ENCODE results near the gene SLC5A10. TPM values are rescaled to one million over a fixed set of nuclear protein-coding genes. Genes with fewer than 3 reads are reported as not detected.
A peak's percentile ranks its signal among the peaks of the same experiment; 100 is the strongest.
"Not testable (repeated sequence)": the region's sequence is repeated elsewhere in the genome, so short reads cannot be mapped to it uniquely, and the experiment has no call there.

Gene SLC5A10
- total RNA-seq, 1 donor from 2014 or later: not detected

- H3K4me3 Mint-ChIP-seq; H3K27me3 Mint-ChIP-seq; CTCF ChIA-PET; H3K36me3 Mint-ChIP-seq (ENCODE audit: low read depth); intact Hi-C loops (cut with micrococcal nuclease); POLR2A ChIA-PET; H3K9me3 Mint-ChIP-seq; H3K27ac Mint-ChIP-seq; H3K4me1 Mint-ChIP-seq: not testable (repeated sequence)
- DNase-seq: peak; percentile 55
- ATAC-seq (ENCODE audit: low read depth): peak; percentile 44
Observed at GRCh38 chr17:19031729-19032128, 79.8 kb downstream of the SLC5A10 start.

- H3K4me1 Mint-ChIP-seq; H3K27ac Mint-ChIP-seq; POLR2A ChIA-PET; CTCF ChIA-PET; H3K36me3 Mint-ChIP-seq (ENCODE audit: low read depth); DNase-seq; H3K27me3 Mint-ChIP-seq; intact Hi-C loops (cut with micrococcal nuclease); H3K9me3 Mint-ChIP-seq; H3K4me3 Mint-ChIP-seq: not testable (repeated sequence)
- ATAC-seq (ENCODE audit: low read depth): peak; percentile 78
Observed at GRCh38 chr17:19032377-19032988, 80.5 kb downstream of the SLC5A10 start.

GRCh38 chr17:19036186-19036585, 84.2 kb downstream of the SLC5A10 start:
- H3K36me3 Mint-ChIP-seq (ENCODE audit: low read depth); H3K4me3 Mint-ChIP-seq; H3K9me3 Mint-ChIP-seq; intact Hi-C loops (cut with micrococcal nuclease); H3K4me1 Mint-ChIP-seq; POLR2A ChIA-PET; CTCF ChIA-PET; H3K27me3 Mint-ChIP-seq; H3K27ac Mint-ChIP-seq; DNase-seq: not testable (repeated sequence)
- peak; percentile 38 for ATAC-seq (ENCODE audit: low read depth)

- H3K4me3 Mint-ChIP-seq; H3K4me1 Mint-ChIP-seq; CTCF ChIA-PET; POLR2A ChIA-PET; DNase-seq; H3K36me3 Mint-ChIP-seq (ENCODE audit: low read depth); H3K27me3 Mint-ChIP-seq; intact Hi-C loops (cut with micrococcal nuclease); H3K9me3 Mint-ChIP-seq; ATAC-seq (ENCODE audit: low read depth); H3K27ac Mint-ChIP-seq: not testable (repeated sequence)
Observed at GRCh38 chr17:19037547-19037946, 85.6 kb downstream of the SLC5A10 start.

GRCh38 chr17:19038007-19038406, 86.0 kb downstream of the SLC5A10 start:
- H3K27ac Mint-ChIP-seq; intact Hi-C loops (cut with micrococcal nuclease); H3K4me1 Mint-ChIP-seq; POLR2A ChIA-PET; H3K27me3 Mint-ChIP-seq; DNase-seq; CTCF ChIA-PET; H3K9me3 Mint-ChIP-seq; H3K36me3 Mint-ChIP-seq (ENCODE audit: low read depth); H3K4me3 Mint-ChIP-seq: not testable (repeated sequence)
- peak; percentile 7 for ATAC-seq (ENCODE audit: low read depth)

- H3K9me3 Mint-ChIP-seq; H3K27me3 Mint-ChIP-seq; intact Hi-C loops (cut with micrococcal nuclease); DNase-seq; POLR2A ChIA-PET; H3K36me3 Mint-ChIP-seq (ENCODE audit: low read depth); CTCF ChIA-PET; H3K27ac Mint-ChIP-seq; H3K4me1 Mint-ChIP-seq; H3K4me3 Mint-ChIP-seq: not testable (repeated sequence)
- ATAC-seq (ENCODE audit: low read depth): peak; percentile 38
Observed at GRCh38 chr17:19038730-19039129, 86.8 kb downstream of the SLC5A10 start.

GRCh38 chr17:19040350-19040749, 88.4 kb downstream of the SLC5A10 start:
- H3K27me3 Mint-ChIP-seq; H3K27ac Mint-ChIP-seq; POLR2A ChIA-PET; H3K4me1 Mint-ChIP-seq; DNase-seq; intact Hi-C loops (cut with micrococcal nuclease); ATAC-seq (ENCODE audit: low read depth); H3K4me3 Mint-ChIP-seq; H3K36me3 Mint-ChIP-seq (ENCODE audit: low read depth); H3K9me3 Mint-ChIP-seq; CTCF ChIA-PET: not testable (repeated sequence)

GRCh38 chr17:19041871-19042270, 89.9 kb downstream of the SLC5A10 start:
- CTCF ChIA-PET; H3K27me3 Mint-ChIP-seq; H3K27ac Mint-ChIP-seq; H3K36me3 Mint-ChIP-seq (ENCODE audit: low read depth); H3K9me3 Mint-ChIP-seq; H3K4me3 Mint-ChIP-seq; ATAC-seq (ENCODE audit: low read depth); POLR2A ChIA-PET; DNase-seq; intact Hi-C loops (cut with micrococcal nuclease); H3K4me1 Mint-ChIP-seq: not testable (repeated sequence)

GRCh38 chr17:19042369-19042768, 90.4 kb downstream of the SLC5A10 start:
- intact Hi-C loops (cut with micrococcal nuclease); H3K27me3 Mint-ChIP-seq; POLR2A ChIA-PET; H3K27ac Mint-ChIP-seq; CTCF ChIA-PET; H3K36me3 Mint-ChIP-seq (ENCODE audit: low read depth); H3K4me1 Mint-ChIP-seq; DNase-seq; H3K4me3 Mint-ChIP-seq; H3K9me3 Mint-ChIP-seq: not testable (repeated sequence)
- peak; percentile 55 for ATAC-seq (ENCODE audit: low read depth)

- CTCF ChIA-PET; H3K9me3 Mint-ChIP-seq; DNase-seq; H3K4me1 Mint-ChIP-seq; H3K27me3 Mint-ChIP-seq; POLR2A ChIA-PET; H3K27ac Mint-ChIP-seq; intact Hi-C loops (cut with micrococcal nuclease); H3K4me3 Mint-ChIP-seq; H3K36me3 Mint-ChIP-seq (ENCODE audit: low read depth): not testable (repeated sequence)
- ATAC-seq (ENCODE audit: low read depth): peak; percentile 9
Observed at GRCh38 chr17:19043032-19043431, 91.1 kb downstream of the SLC5A10 start.

GRCh38 chr17:19044643-19045042, 92.7 kb downstream of the SLC5A10 start:
- H3K27ac Mint-ChIP-seq; intact Hi-C loops (cut with micrococcal nuclease); H3K9me3 Mint-ChIP-seq; POLR2A ChIA-PET; H3K4me3 Mint-ChIP-seq; H3K27me3 Mint-ChIP-seq; DNase-seq; H3K4me1 Mint-ChIP-seq; ATAC-seq (ENCODE audit: low read depth); CTCF ChIA-PET; H3K36me3 Mint-ChIP-seq (ENCODE audit: low read depth): not testable (repeated sequence)

- H3K9me3 Mint-ChIP-seq; intact Hi-C loops (cut with micrococcal nuclease); H3K4me1 Mint-ChIP-seq; H3K4me3 Mint-ChIP-seq; DNase-seq; H3K27me3 Mint-ChIP-seq; CTCF ChIA-PET; H3K36me3 Mint-ChIP-seq (ENCODE audit: low read depth); POLR2A ChIA-PET; H3K27ac Mint-ChIP-seq: not testable (repeated sequence)
- peak; percentile 23 for ATAC-seq (ENCODE audit: low read depth)
Observed at GRCh38 chr17:19046782-19047375, 94.9 kb downstream of the SLC5A10 start, which contains the start of gene GRAP. TSS of gene GRAP (minus strand) at chr17:19046957. CDS start at chr17:19046926, 31 bp downstream.

- H3K9me3 Mint-ChIP-seq; H3K4me1 Mint-ChIP-seq; ATAC-seq (ENCODE audit: low read depth); H3K36me3 Mint-ChIP-seq (ENCODE audit: low read depth); POLR2A ChIA-PET; DNase-seq; intact Hi-C loops (cut with micrococcal nuclease); H3K4me3 Mint-ChIP-seq; H3K27ac Mint-ChIP-seq; H3K27me3 Mint-ChIP-seq; CTCF ChIA-PET: not testable (repeated sequence)
Observed at GRCh38 chr17:19047510-19047909, 95.5 kb downstream of the SLC5A10 start.

All from activated B cell treated with CpG ODN at 0.5 μM for 24 hours (primary cell).